Measurements from ENCODE around the gene NCOR1. TPM values are rescaled to one million over a fixed set of nuclear protein-coding genes. Genes with fewer than 3 reads are reported as not detected.
A peak's percentile ranks its signal among the peaks of the same experiment; 100 is the strongest.

The NCOR1 gene
- total RNA-seq, 1 experiment from 2014 or later: 127 TPM

- no peaks in the 10 kb centered on the region for H3K9me2 ChIP-seq (replicated peaks; ENCODE audit: low read length)
- peaks cover 78% of the 10 kb centered on the region for H3K36me3 ChIP-seq (ENCODE audit: low read depth, low read length)
- no peak overlapping the region for H3K4me2 ChIP-seq (ENCODE audit: low read length)
- no peaks in the 10 kb centered on the region for H3K9me3 ChIP-seq (ENCODE audit: low read length)
- H3K4me3 ChIP-seq (ENCODE audit: low read length): no peak overlapping the region
- no peak for DNase-seq
- BruUV-seq (replicated peaks): no TSS peak
- peaks cover 33% of the 10 kb centered on the region for H4K20me1 ChIP-seq (ENCODE audit: low read length)
- H3K79me2 ChIP-seq (ENCODE audit: low read length): peaks cover 62% of the 10 kb centered on the region
- H3K4me1 ChIP-seq (ENCODE audit: insufficient read depth, low read length): peaks cover 34% of the 10 kb centered on the region
- ATAC-seq: no peak
- H3K27me3 ChIP-seq (ENCODE audit: low read length): no peaks in the 10 kb centered on the region
- no peak overlapping the region for H2AFZ ChIP-seq (ENCODE audit: low read length)
- no peak overlapping the region for H3K9ac ChIP-seq (ENCODE audit: low read length)
- ChIA-PET CTCF (no interaction called here), POLR2A (ENCODE audit: unreplicated experiment) (no interaction called here)
- TF ChIP-seq EZH2 (IDR thresholded peaks at IDR 0.05; ENCODE audit: low read length, unreplicated experiment) (no peak), EZH2phosphoT487 (IDR thresholded peaks at IDR 0.05; ENCODE audit: borderline replicate concordance, low read length) (no peak)
- TF ChIP-seq, protein P1, sequence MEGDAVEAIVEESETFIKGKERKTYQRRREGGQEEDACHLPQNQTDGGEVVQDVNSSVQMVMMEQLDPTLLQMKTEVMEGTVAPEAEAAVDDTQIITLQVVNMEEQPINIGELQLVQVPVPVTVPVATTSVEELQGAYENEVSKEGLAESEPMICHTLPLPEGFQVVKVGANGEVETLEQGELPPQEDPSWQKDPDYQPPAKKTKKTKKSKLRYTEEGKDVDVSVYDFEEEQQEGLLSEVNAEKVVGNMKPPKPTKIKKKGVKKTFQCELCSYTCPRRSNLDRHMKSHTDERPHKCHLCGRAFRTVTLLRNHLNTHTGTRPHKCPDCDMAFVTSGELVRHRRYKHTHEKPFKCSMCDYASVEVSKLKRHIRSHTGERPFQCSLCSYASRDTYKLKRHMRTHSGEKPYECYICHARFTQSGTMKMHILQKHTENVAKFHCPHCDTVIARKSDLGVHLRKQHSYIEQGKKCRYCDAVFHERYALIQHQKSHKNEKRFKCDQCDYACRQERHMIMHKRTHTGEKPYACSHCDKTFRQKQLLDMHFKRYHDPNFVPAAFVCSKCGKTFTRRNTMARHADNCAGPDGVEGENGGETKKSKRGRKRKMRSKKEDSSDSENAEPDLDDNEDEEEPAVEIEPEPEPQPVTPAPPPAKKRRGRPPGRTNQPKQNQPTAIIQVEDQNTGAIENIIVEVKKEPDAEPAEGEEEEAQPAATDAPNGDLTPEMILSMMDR (conservative IDR thresholded peaks at IDR 0.05; ENCODE audit: low read depth, low read length): no peak
- intact Hi-C loops (cut with micrococcal nuclease): no loop called here
- no peak overlapping the region for H3K27ac ChIP-seq (ENCODE audit: low read length)
- peaks cover 21% of the 10 kb centered on the region for H3F3A ChIP-seq (ENCODE audit: low read length, unreplicated experiment)
Measured at GRCh38 chr17:16023881-16024280, 191.5 kb downstream of the NCOR1 start.

- TF ChIP-seq EZH2 (IDR thresholded peaks at IDR 0.05; ENCODE audit: low read length, unreplicated experiment) (no peak), EZH2phosphoT487 (IDR thresholded peaks at IDR 0.05; ENCODE audit: borderline replicate concordance, low read length) (no peak)
- TF ChIP-seq, protein P1 (conservative IDR thresholded peaks at IDR 0.05; ENCODE audit: low read depth, low read length): no peak
- POLR2A ChIA-PET (ENCODE audit: unreplicated experiment): no interaction called here
- H2AFZ ChIP-seq (ENCODE audit: low read length): no peak overlapping the region
- H3K79me2 ChIP-seq (ENCODE audit: low read length): peaks cover 86% of the 10 kb centered on the region
- H3K36me3 ChIP-seq (ENCODE audit: low read depth, low read length): peaks cover 75% of the 10 kb centered on the region
- no peak overlapping the region for H3K4me3 ChIP-seq (ENCODE audit: low read length)
- H3K9me2 ChIP-seq (replicated peaks; ENCODE audit: low read length): no peaks in the 10 kb centered on the region
- H3K27ac ChIP-seq (ENCODE audit: low read length): no peak overlapping the region
- no TSS peak for BruUV-seq (replicated peaks)
- no peaks in the 10 kb centered on the region for H3K27me3 ChIP-seq (ENCODE audit: low read length)
- H3K9me3 ChIP-seq (ENCODE audit: low read length): no peaks in the 10 kb centered on the region
- no peak overlapping the region for H3K9ac ChIP-seq (ENCODE audit: low read length)
- H3F3A ChIP-seq (ENCODE audit: low read length, unreplicated experiment): peaks cover 4% of the 10 kb centered on the region
- H3K4me1 ChIP-seq (ENCODE audit: insufficient read depth, low read length): peaks cover 3% of the 10 kb centered on the region
- ATAC-seq (no peak), DNase-seq (no peak)
- CTCF ChIA-PET: no interaction called here
- H4K20me1 ChIP-seq (ENCODE audit: low read length): peaks cover 24% of the 10 kb centered on the region
- no peak overlapping the region for H3K4me2 ChIP-seq (ENCODE audit: low read length)
- intact Hi-C loops (cut with micrococcal nuclease): no loop called here
Measured at GRCh38 chr17:16019347-16019746, 196.0 kb downstream of the NCOR1 start.

DNA sequence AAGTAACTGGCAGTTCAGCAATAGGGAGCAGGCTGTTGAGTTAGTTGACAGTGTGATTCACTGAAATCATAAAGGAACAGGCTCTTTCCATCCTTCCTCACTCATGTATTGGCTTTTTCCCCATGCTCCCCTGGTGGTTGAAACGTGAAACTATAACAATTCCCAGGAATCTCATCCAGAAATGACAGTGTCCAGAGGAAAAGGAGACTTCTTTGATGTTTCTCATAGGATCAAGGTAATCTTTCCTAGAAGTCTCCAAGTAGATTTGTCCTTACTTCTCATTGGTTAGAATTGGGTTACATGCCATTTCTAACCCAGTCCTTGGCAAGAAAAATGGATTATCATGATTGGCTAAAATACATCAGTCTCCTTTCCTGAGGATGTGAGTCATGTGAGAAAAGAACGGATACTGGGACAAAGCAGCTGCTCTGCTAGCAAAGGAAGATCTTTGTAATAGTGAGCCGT is 201.4 kb downstream of the NCOR1 start:
- TF ChIP-seq EZH2 (IDR thresholded peaks at IDR 0.05; ENCODE audit: low read length, unreplicated experiment) (no peak), EZH2phosphoT487 (IDR thresholded peaks at IDR 0.05; ENCODE audit: borderline replicate concordance, low read length) (no peak)
- TF ChIP-seq, protein P1 (conservative IDR thresholded peaks at IDR 0.05; ENCODE audit: low read depth, low read length): peak; percentile 89
- peaks cover 67% of the 10 kb centered on the region for H3K79me2 ChIP-seq (ENCODE audit: low read length)
- no peaks in the 10 kb centered on the region for H3K9me2 ChIP-seq (replicated peaks; ENCODE audit: low read length)
- BruUV-seq (replicated peaks): no TSS peak
- peak overlapping the region; percentile 31 for H3K27ac ChIP-seq (ENCODE audit: low read length)
- no peak overlapping the region for H3K9ac ChIP-seq (ENCODE audit: low read length)
- peaks cover 68% of the 10 kb centered on the region for H3K36me3 ChIP-seq (ENCODE audit: low read depth, low read length)
- H3F3A ChIP-seq (ENCODE audit: low read length, unreplicated experiment): peaks cover 9% of the 10 kb centered on the region
- DNase-seq: peak; percentile 90
- H3K4me2 ChIP-seq (ENCODE audit: low read length): 0 out of 2 replicates have a peak overlapping the region, but pooled peaks have one; percentile 4
- H3K9me3 ChIP-seq (ENCODE audit: low read length): no peaks in the 10 kb centered on the region
- H4K20me1 ChIP-seq (ENCODE audit: low read length): peaks cover 43% of the 10 kb centered on the region
- H2AFZ ChIP-seq (ENCODE audit: low read length): no peak overlapping the region
- H3K4me3 ChIP-seq (ENCODE audit: low read length): no peak overlapping the region
- ChIA-PET CTCF (interaction anchor here (0.6 to 0.7 kb wide), 2 partner anchors 40 to 437 kb away, joined by 4 to 5 read pairs; no protein-coding TSS in a partner anchor), POLR2A (ENCODE audit: unreplicated experiment) (no interaction called here)
- peaks cover 19% of the 10 kb centered on the region for H3K4me1 ChIP-seq (ENCODE audit: insufficient read depth, low read length)
- ATAC-seq: peak; percentile 85
- H3K27me3 ChIP-seq (ENCODE audit: low read length): no peaks in the 10 kb centered on the region
- intact Hi-C loops (cut with micrococcal nuclease): no loop called here

Measured in PC-3 (cell line).